Measurements from ENCODE around the gene PTPRZ1.

PTPRZ1 gene

DNA sequence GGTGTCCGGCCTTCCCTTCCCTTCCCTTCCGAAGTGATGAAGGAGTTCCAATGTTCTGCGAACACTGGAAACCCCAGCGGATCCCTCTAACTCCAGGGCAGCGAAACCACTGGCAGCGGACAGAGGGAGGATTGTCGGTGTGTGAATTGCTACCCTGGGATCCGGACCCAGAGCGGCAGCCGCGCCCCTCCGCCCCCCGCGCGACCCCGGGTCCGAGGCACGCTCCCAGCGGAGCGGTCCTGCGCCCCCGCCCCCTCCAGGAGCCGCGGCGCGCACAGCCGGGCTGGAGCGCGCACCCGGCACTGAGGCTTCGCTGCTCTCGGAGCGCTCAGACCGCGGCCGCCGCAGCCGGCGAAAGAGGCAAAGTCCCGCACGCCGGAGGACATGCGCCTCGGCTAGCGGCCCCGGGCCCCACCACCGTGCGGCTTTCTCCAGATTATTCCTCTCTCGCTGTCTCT, at the start of gene PTPRZ1:
PTPRZ1 (plus strand) TSS at position 331 of the 458 bp plus-strand sequence. CDS start 339 bp downstream, outside the sequence.
- no peak for DNase-seq

DNA sequence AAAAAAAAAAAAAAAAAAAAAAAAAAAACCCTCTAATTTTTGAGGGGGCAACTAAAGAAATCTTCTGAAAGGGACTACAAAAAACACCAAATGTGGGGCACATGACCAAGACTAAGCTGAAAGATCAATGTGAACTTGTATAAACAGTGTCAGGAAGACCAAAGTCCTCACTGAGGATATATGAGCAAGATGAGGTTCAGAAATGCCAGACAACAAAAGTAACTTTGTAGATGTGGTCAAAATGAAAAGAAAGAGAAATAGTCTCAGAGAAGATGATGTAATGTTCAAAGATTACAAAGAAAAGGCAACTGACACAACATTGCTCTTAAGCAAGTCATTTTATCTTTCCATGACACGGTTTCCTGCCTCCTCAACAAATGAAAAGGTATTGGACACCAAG, 48.7 kb upstream of the PTPRZ1 start:
- no peak for DNase-seq

DNA sequence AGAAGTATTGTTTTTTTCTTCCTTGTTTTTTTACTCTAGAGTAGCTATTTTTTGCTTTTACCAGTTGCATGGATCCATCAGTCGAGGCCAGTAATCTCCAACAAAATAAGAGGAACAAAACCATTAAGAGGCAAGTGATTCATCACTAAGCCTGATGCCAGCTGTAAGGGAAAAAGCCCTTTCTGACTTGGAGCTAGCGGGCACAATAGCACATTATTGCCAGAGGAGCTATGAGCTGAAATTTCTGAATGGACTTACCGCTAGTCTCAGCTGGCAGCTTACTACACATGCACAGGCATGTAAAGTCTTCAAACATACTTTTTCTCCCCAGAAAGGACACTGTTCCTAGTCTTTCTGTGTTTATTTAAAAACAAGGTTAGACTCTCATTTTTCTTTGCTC, 41.6 kb upstream of the PTPRZ1 start:
- no peak for DNase-seq

DNA sequence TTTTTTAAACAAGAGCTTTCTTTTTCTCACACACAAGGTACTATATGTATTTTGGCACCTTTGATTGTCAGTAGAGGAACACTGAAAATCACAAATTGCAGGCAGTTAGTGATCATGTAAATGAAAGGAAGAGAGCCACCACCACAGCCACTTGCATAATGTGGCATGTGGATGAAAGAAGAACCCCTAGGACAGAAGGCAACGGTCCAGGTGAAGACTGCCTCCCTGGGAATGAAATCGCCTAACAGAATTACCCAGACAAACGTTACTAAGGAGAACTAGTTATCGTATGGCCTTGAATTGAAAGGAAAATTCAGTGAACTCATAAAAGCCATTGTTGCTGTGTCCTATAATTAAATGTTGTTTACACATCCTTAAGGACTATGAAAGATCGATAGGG, 41.2 kb upstream of the PTPRZ1 start:
- DNase-seq = no peak

DNA sequence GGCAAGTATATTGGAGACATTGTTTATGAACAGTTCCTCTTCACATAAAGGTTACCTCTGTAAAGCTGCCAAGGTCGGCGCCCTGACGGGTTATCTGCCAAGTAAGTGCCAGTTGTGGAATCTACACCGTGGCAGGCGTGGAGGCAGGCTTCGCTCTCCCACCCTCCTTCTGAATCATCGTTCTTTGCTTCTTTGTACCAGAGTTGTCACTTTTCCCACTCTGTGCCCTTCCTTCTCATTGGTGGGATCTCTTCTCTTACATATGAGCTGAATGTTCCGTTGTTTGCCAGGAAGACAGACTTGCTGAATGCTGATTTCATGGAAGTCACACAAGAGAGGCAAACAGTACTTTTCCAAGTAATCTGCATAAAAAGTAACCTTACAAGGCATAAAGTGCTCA, 40.6 kb upstream of the PTPRZ1 start:
- DNase-seq = no peak

DNA sequence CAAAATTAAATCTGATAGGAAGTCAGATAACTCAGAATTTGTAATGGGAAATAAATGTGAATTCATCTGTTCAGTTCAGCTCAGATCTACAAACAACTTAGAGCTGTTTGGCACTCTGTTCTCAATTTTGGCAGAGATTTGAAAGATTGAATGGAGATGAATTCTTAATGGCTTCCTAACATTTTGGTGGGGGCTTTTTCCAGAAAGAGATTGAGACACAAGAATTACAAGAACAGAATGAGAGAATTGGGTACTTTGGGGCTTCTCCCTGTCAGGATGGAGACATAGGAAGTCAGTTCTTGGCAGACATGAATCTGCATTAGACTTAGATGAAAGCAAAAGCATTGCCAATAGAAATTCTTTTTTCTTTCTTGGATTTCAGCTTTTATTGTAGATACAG, 39.0 kb upstream of the PTPRZ1 start:
- no peak for DNase-seq

DNA sequence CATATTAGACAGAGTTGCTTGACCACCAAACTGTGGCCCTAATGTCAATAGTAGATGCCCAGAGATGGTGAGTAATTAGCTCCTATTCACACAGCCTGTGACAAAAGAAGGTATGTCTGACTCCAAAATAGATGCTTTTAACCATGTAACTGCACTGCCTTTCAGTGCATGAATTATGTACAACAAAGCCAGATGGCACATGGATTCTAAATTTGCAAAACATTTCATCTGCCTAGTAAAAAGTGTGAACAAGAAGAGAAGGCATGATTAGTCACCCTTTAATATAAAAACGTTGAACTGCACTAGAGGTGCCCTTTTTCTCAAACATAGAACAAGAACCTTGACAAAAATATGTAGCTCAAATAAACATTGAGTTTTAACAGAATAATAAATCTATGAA, 35.5 kb upstream of the PTPRZ1 start:
- DNase-seq = no peak

DNA sequence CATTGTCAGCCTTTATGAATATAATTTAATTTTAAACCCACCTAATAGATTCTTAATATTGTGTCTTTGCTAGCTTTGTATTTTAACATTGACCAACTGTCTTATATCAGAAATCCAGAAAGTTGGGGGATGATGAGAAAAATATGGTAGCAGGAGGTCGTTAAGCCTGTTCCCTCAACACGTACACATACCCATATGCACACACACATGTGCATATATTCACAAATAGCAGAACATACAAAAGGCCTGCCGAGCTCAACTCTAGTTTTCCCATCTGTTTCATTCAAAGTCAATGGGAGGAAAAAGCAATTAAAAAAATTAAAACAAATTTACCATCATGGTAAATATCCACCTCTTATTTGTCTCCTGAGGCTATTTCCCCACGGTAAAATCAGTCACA, 25.9 kb upstream of the PTPRZ1 start:
- no peak for DNase-seq

DNA sequence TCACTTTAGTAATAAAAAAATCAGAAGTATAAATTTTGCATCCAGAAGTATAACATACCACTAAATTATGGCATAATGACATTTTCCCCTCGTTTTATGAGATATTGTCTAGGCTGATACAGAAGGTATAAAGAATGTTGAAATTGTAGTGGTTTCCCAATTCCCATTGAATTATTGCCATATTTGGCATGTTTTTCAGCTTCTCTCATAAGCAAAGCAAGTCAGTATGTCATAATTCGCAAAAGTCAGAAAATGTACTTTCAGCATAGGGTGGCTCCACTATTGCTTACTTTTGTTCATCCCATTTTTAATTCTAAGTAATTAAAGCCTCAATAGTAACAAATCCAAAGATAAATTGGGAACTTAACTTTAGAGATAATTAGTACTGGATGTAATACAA, 19.7 kb upstream of the PTPRZ1 start:
- no peak for DNase-seq

DNA sequence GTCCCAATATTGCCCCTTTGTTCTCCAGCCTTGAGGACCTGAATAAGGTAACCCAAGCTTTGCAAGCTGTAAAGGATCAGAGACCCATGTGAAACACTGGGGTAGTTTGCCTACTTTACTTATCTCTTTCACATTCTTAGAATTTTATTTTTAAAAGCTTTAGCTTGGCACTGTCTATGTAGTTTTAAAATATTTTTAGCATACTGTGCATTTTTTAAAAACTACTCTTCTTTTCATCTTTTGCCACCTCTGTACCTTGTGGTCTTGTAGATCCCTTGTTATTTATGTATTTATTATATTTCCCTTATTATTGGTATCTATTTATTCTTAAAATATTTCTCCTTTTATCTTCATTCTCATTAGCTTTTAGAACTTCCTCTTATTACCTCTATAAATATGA, 12.0 kb upstream of the PTPRZ1 start:
- no peak for DNase-seq

DNA sequence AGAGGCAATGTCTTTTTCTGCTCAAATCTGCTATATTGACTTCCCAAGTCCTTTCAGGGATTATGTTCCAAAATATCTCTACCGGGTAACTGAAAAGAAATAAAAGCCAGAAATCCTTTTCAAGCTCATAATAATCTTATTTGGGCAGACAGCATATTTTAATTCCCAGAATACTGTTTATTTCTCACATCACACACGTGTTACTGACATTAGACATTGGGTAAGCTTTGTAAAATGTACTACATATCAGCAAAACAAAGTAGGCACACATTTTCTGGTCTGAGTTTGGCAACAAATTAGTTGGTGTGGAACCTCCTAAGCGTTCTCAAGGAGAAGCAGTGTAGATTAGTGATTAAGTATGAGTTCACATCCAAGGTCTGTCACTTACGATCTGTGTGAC, 10.4 kb upstream of the PTPRZ1 start:
- no peak for DNase-seq

DNA sequence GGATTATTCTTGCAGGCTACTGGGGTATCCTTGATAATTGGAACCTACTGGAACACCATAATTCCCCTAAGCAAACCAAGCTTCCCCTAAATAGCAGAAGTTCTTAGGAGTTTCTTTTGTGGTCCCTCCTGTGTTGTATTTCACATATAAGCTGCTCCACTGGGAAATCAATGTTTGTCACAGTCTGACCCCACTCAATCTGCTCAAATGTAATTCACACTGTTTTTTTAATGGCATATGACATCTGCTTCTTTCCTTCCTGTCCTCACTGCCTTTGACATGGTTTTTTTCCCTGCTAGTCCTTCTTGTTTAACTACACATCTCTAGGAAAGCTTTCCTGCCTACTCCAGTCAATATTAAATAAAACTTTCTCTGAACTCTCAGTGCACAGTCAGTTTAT, 1.8 kb upstream of the PTPRZ1 start:
- no peak for DNase-seq

DNA sequence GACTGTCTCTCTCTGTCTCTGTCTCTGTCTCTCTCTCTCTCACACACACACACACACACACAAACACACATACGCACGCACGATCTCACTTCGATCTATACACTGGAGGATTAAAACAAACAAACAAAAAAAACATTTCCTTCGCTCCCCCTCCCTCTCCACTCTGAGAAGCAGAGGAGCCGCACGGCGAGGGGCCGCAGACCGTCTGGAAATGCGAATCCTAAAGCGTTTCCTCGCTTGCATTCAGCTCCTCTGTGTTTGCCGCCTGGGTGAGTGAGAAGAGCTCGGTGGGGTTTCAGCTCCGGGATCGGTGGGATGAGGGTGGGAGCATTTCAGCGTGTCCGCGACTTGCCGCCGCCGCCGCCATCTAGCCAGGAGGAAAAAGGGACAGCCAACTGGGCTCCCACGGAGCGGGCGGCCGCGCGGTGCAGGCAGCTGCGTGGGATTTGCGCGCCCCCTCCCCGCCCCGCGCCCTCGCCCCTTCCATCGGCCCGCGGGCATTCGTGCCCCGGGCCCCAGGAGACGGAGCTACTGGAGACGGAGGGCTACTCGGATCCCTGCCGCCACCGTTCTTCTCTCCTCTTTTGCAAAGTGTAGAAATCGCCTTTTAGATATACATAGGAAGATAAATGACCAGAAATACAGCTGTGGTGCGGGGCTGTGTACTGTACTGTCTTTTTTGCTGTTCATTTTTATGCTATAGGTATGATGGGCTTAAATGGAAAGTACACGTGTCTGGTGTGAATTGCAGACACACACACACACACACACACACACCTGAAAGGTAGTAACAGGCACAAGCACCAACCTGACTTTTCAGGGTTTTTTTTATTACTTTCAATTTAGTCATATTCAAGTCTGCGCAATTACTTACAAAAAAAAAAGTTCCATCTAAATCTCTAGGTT, 581 bp downstream of the PTPRZ1 start:
- no peak for DNase-seq

DNA sequence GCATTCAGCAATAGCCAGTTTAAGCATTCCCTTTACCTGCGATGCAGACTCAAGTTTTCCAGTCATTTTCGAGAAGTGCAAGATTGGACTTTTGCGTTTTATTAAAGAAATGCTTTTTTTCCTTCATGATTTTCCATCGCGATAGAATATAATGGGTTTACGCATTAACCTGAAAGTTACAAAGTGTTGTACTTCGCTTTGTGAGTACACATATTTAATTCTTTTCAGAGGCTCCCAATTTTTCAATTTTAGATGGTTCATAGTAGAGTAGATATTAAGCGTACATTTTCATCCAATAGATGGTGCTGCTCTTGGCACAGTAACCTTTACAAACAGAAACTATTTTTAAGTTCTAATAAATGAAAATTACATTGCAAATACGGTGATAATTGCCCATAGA, 1.3 kb downstream of the PTPRZ1 start:
- no peak for DNase-seq

DNA sequence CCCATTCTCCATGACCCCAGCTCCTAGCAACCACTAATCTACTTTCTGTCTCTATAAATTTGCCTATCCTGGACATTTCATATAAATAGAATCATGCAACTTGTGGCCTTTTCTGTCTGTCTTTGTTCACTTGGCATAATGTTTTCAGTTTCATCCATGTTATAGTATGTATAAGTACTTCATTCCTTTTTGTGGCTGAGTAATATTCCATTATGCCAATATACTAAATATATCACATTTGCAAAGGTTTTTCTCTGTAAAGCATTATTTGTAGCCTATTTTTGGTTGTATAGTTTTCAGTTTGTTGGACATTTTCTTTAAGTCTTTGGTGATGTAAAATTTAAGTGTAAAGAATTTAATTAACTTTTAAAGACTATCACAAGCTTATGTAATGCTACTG, 2.2 kb downstream of the PTPRZ1 start:
- DNase-seq = no peak

DNA sequence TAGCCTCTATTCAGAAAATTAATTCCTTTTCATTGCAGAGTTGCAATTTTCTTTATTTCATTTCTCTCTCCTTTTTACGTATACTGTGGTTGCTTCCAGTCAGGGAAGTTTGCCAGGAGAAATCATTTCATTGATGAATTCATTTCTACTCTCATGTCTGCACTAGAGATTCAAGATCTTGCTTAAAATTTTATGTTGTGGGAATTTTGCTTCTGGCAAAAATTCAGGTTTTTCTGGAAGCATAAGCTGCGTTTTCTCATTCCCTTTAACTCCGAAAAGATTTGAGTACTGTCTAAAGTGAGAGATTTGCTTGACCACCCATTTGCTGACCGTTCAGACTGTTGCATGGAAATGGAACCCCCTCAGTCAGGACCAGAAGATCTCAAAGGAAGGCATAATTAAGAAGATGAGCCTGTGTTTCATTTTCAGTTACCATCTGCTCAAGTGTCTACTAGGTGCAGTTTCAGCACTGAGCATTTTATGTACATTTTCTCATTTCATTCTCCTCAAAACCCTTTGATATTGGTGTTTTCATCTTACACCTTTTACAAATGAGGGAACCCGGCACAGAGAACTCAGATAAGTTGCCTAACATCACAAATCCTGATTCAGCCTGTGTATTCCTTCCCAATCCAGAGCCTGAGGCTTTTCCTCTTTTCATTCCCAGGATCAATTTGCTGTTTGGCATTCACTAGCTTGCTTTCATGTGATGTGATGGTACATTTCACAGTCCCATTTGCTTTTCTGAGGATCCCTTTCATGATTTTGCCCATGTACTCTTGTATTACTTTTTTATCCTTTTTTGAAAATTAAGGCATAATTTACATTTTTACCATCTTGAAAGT, 3.9 kb downstream of the PTPRZ1 start:
- DNase-seq = no peak

DNA sequence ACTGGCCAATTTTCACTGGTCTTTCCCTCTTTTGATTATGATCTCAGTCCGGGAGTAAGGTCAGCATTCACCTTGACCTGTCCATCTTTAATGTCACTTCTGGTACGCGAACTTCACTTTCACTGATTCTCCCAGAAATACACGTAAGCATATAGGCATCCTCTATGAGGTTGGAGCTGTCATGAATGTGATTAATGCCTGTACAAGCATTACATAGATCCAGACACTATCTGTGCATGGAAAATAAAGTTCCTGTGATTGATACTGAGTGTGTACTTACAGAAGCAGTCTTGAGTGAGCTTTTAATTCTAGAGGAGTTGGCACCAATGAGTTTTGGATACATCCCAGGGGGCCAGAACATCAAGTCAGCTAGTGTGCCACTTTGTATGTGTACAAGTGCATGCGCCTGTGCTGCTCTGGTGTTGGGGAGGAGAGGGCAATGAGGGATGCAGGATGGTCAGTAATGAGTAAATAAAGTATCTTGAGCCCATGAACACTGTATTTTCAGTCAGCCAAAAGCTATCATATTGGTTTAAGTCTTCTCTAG, 6.0 kb downstream of the PTPRZ1 start:
- DNase-seq = no peak

DNA sequence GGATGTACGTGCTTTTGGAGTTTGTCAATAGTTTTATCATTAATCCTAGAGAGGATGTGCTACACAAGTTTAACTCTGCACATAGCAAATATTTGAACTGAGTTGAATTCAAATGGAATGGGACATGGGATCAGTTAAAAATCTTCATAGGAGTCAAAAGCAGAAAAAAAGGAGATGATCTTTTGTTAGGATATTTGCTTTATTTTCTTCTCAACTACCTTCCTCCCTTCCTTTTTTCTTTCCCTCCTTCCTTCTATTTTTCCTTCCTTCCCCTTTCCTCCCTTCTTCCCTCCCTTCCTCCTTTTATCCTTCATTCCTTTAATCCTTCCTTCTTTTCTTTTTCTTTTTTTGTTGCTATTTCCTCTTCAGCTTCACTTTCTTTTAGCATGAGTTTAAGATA, 6.6 kb downstream of the PTPRZ1 start:
- no peak for DNase-seq

DNA sequence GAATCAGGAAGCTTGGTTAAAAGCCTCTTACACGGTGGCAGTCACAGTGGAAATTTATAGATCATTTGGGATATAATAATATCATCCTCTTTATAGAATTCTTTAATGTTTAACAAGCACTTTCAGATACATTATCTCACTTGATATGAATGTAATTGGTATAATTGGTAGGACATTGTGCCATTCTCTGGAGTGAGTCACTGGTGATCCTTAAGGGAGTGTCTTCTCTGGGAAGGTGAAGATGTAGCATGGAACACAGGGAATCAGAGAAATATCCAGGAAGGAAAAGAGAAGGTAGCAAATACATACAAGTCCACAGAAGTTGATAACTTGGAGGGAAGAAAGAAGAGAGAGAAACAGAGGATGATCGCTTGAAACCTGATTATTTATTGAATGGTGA, 9.8 kb downstream of the PTPRZ1 start:
- no peak for DNase-seq

DNA sequence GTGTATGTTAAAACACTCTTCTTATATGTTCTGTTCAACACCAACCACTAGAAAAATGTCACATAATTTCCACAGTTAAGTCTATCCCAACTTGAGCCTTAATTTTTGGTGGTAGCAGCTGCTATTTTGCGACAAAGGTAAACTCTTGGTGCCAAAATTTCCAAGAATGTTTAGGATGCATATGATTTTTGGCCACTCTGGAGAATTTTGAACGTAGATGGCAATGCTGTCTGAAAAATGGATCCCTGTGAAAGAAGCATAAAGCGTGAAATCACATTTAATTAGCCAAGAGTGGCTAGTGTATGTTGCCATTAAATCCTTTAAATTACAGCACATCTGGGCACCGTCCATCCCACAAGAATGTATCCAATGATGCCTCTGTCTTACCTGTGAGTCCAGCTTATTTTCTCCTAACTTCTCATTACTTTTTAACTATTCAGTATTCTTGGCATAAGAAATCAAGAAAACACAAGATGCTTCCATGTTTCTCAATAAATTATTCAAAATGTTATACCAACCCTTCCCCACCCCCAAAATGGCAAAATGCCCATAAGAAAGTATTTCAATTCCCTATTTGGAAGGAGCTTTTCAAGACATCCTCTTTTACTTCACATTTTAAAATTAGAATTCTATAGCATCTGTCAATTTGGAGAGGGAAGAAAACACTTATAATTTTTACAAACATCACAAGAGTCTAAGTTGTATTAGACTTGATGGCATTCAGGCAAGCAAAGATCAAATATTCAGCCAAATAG, 12.4 kb downstream of the PTPRZ1 start:
- no peak for DNase-seq

DNA sequence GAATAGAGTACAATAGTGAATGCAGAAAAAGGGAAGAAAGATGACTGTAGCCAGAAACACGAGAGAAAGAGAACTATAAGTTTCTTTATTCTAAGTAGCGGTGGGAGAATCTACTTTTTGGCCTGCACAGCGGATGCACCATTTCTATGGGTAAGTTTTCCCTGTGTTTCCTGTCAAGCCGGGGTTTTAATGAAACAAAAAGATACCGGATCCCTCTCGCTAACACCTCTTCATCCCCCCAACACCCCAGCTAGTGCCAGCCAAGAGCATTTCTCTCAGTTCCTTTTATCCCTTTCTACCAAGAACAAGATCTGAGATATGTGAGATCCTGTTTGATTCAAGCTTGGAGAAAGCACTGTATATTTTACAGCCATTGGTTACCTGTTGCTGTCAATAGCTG, 14.7 kb downstream of the PTPRZ1 start:
- no peak for DNase-seq

DNA sequence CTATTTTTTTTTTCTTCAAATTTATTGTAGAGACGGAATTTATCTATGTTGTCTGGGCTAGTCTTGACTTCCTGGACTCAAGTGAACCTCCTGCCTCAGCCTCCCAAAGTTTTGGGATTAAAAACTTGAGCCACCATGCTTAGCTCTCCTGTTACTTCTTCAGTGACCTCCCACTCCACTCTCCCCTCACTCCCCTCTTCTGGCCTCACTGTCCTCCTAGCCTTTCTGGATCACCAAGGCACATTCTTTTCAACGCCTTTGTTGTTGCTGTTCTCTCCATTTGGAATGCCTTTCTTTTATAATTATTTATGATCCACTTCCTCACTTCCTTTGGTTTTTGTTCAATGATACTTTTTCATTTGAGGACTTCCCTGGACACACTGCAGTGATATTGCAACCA, 17.9 kb downstream of the PTPRZ1 start:
- no peak for DNase-seq

DNA sequence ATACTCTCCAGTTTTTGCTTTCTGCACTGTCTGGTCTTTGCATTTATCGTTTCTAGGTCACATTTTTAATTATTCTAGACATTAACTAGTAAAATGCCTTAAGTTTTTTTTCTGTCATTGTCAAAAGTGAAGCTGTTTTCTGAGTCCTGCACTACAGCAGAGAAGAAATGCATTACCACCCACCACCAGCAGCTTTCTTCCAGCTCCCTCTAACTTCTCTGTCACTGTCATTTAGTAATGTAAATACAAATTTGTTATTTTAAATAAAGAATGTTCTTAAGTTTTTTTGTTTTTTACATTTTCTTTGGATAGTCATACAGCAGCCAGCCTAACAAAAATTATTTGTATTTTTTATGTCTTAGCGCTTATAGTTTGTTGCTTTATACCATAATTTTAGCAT, 18.8 kb downstream of the PTPRZ1 start:
- no peak for DNase-seq

Data from activated CD4-positive, alpha-beta T cell treated with anti-CD3 and anti-CD28 coated beads, Interleukin-2, Interleukin-6, amounts not matched to agents 100 ng/mL and 50 ng/mL, durations not matched to agents 16 hours and 8 hours (primary cell).